Stomach (tissue), 9 donors: ENCODE results near the gene TOM1. TPM values are rescaled to one million over a fixed set of nuclear protein-coding genes. Genes with fewer than 3 reads are reported as not detected.

Experiments used
- DNase-seq, 2 donors: peaks; one replicate each; pipeline versions ENCODE4 v3.0.0 to v3.0.0-alpha.2; 2013 to 2019
- H3K27ac ChIP-seq, 5 donors: fragments of 200-600 bp in 4 of 5; sonication (generic) in 4 of 5; one replicate each; pipeline ENCODE4 v1.5.1; 2013 to 2019; ENCODE audit warnings: mild to moderate bottlenecking in 1 of 5, moderate library complexity in 1 of 5
- H3K27me3 ChIP-seq, 3 donors: fragments of 200-600 bp; sonication (generic); one replicate each; pipeline ENCODE4 v1.5.1; 2017 to 2019; ENCODE audit warnings: mixed run types in 1 of 3
- H3K36me3 ChIP-seq, 4 donors: fragments of 200-600 bp; sonication (generic); 1 replicate in 3 of 4; 2 replicates in 1 of 4; pipeline ENCODE4 v1.5.1; 2016 to 2019
- H3K4me1 ChIP-seq, 4 donors: fragments of 200-600 bp; sonication (generic); one replicate each; pipeline ENCODE4 v1.5.1; 2016 to 2019
- H3K4me3 ChIP-seq, 4 donors: fragments of 200-600 bp; sonication (generic) in 3 of 4; one replicate each; pipeline ENCODE4 v1.5.1; 2016 to 2019; ENCODE audit warnings: mild to moderate bottlenecking in 1 of 4
- H3K9me3 ChIP-seq, 4 donors: fragments of 200-600 bp; sonication (generic); one replicate each; pipeline ENCODE4 v1.5.1; 2016 to 2019
- CTCF ChIP-seq, 7 experiments: fragments of 450-650 bp in 4 of 7; fragments of 200-600 bp in 3 of 7; sonication (generic) in 3 of 7; IDR thresholded peaks; one replicate each; pipeline ENCODE4 v1.5.1; 2016 to 2019; ENCODE audit warnings: antibody characterized with exemption in 7 of 7, control low read depth in 2 of 7, mild to moderate bottlenecking in 1 of 7
- EP300 ChIP-seq: sonication (generic); formaldehyde crosslinking; IDR thresholded peaks from one replicate; pipeline ENCODE4 v1.6.1; 2017; ENCODE audit warnings: antibody characterized with exemption
- POLR2A ChIP-seq, 4 donors: fragments of 450-650 bp; IDR thresholded peaks; one replicate each; pipeline ENCODE4 v1.6.1; 2016; ENCODE audit warnings: antibody characterized with exemption in 4 of 4, control low read depth in 2 of 4, mild to moderate bottlenecking in 1 of 4, moderate library complexity in 1 of 4
- POLR2AphosphoS5 ChIP-seq, 3 donors: sonication (generic); formaldehyde crosslinking; IDR thresholded peaks; one replicate each; pipeline ENCODE4 v1.6.1; 2016; ENCODE audit warnings: antibody characterized with exemption in 3 of 3
- WGBS, 5 donors: extraction: QIAGEN DNeasy Blood & Tissue Kit in 3 of 5; methylation state at CpG; one replicate each; pipeline versions ENCODE4 v1.1.5 to v1.1.7; 2013 to 2018; 5-methylcytosine and 5-hydroxymethylcytosine counted together
- intact Hi-C: fragments of 100-400 bp; cut with DNase I; formaldehyde crosslinking; loops from one replicate; pipeline ENCODE4 v1.15.1; 2023; ENCODE audit warnings: low total_unique reads
- polyA plus RNA-seq, 3 donors: library from polyadenylated mRNA; stranded (reverse); fragments of 200-250 nt; gene quantifications; one replicate each; pipeline ENCODE4 v1.2.3, GENCODE V29; 2013
- total RNA-seq, 5 donors: library from RNA; depleted of rRNA; stranded (reverse); fragments of >200 nt; gene quantifications; one replicate each; pipeline versions ENCODE4 v1.1.0 to v1.2.3, GENCODE V29; 2014 to 2016
- donor health status: healthy with polysubstance abuse.
- donor health status: Bipolar disorder and iron deficiency.
- donor health status: healthy.

TOM1 gene
- total and polyA plus RNA-seq, 8 donors: 17.3 to 150 (median 40.5) TPM

GRCh38 chr22:35341090-35341874 lies 41.6 kb downstream of the TOM1 start:
- intact Hi-C loops: no loop called here
- H3K27me3 ChIP-seq: no peaks in the 10 kb centered on the region
- H3K36me3 ChIP-seq: peaks cover 69 to 100% (median 99%) of the 10 kb centered on the region in 4 donors
- TF ChIP-seq CTCF (IDR thresholded peaks at IDR 0.05): no peak
- no peak for TF ChIP-seq POLR2AphosphoS5 (IDR thresholded peaks at IDR 0.05)
- TF ChIP-seq EP300: no peak
- H3K4me1 ChIP-seq: no peaks in the 10 kb centered on the region
- WGBS, 5 donors: 86 to 90% (median 88%) methylated on average over 18 to 19 of the region's 19 CpGs
- no peaks in the 10 kb centered on the region for H3K9me3 ChIP-seq
- H3K4me3 ChIP-seq: no peak overlapping the region
- no peak overlapping the region for H3K27ac ChIP-seq
- no peak for DNase-seq

- Histone ChIP-seq H3K9me3 (no peaks in the 10 kb centered on the region), H3K4me1 (no peaks in the 10 kb centered on the region), H3K27ac (no peak overlapping the region), H3K4me3 (no peak overlapping the region), H3K27me3 (no peaks in the 10 kb centered on the region), H3K36me3 (peaks cover 62 to 100% (median 99%) of the 10 kb centered on the region in 4 donors)
- TF ChIP-seq EP300 (no peak), CTCF (IDR thresholded peaks at IDR 0.05) (no peak), POLR2AphosphoS5 (IDR thresholded peaks at IDR 0.05) (no peak), POLR2A (IDR thresholded peaks at IDR 0.05) (no peak)
- 91 to 99% (median 94%) methylated on average over 4 of the region's 4 CpGs for WGBS, 5 donors
- DNase-seq: no peak
- intact Hi-C loops: no loop called here
Observed at GRCh38 chr22:35342390-35342789, 42.7 kb downstream of the TOM1 start.

- H3K27me3 ChIP-seq: no peaks in the 10 kb centered on the region
- DNase-seq: no peak
- H3K4me1 ChIP-seq: no peaks in the 10 kb centered on the region
- no peak overlapping the region for H3K27ac ChIP-seq
- TF ChIP-seq POLR2A (IDR thresholded peaks at IDR 0.05) (no peak), EP300 (no peak), CTCF (IDR thresholded peaks at IDR 0.05) (no peak), POLR2AphosphoS5 (IDR thresholded peaks at IDR 0.05) (no peak)
- H3K36me3 ChIP-seq: peaks cover 49 to 98% (median 97%) of the 10 kb centered on the region in 4 donors
- H3K9me3 ChIP-seq: no peaks in the 10 kb centered on the region
- no peak overlapping the region for H3K4me3 ChIP-seq
- intact Hi-C loops: no loop called here
- 96 to 98% (median 97%) methylated on average over 11 to 26 of the region's 26 CpGs for WGBS, 5 donors
Observed at GRCh38 chr22:35343664-35344550, 44.2 kb downstream of the TOM1 start.

- Histone ChIP-seq H3K36me3 (peaks cover 45 to 86% (median 86%) of the 10 kb centered on the region in 4 donors), H3K4me3 (no peak overlapping the region), H3K9me3 (no peaks in the 10 kb centered on the region), H3K27me3 (no peaks in the 10 kb centered on the region), H3K27ac (no peak overlapping the region), H3K4me1 (peaks cover 1 to 10% (median 7%) of the 10 kb centered on the region in 4 donors)
- intact Hi-C loops: no loop called here
- DNase-seq: no peak
- 91 to 97% (median 92%) methylated on average over 10 to 14 of the region's 14 CpGs for WGBS, 5 donors
- TF ChIP-seq CTCF (IDR thresholded peaks at IDR 0.05) (no peak), POLR2AphosphoS5 (IDR thresholded peaks at IDR 0.05) (no peak), POLR2A (IDR thresholded peaks at IDR 0.05) (no peak), EP300 (no peak)
Observed at GRCh38 chr22:35344956-35345690, 45.4 kb downstream of the TOM1 start.
